OCI-LY1 (cell line): ENCODE measurements around the gene PRDX1.

Experiments
- H2AFZ ChIP-seq: fragments of 200-600 bp; sonication (generic), shearing (Covaris generic); 2 replicates; pipeline ENCODE4 v1.6.0; 2014; ENCODE audit warnings: antibody characterized with exemption, mild to moderate bottlenecking, low read length
- H3F3A ChIP-seq: fragments of 200-600 bp; sonication (generic), shearing (Covaris generic); 2 replicates; pipeline ENCODE4 v1.6.0; 2014; ENCODE audit warnings: mild to moderate bottlenecking, antibody characterized with exemption, low read length, moderate library complexity; ENCODE audit not compliant: insufficient read depth
- H3K27ac ChIP-seq: fragments of 200-600 bp; sonication (generic); 2 replicates; pipeline ENCODE4 v1.5.1; 2014; ENCODE audit warnings: low read length, mixed run types, mild to moderate bottlenecking, low read depth; ENCODE audit not compliant: poor library complexity, severe bottlenecking
- H3K27me3 ChIP-seq: fragments of 200-600 bp; sonication (generic); 2 replicates; pipeline ENCODE4 v1.6.0; 2014; ENCODE audit warnings: antibody characterized with exemption, mild to moderate bottlenecking, low read length, moderate library complexity; ENCODE audit not compliant: insufficient read depth
- H3K36me3 ChIP-seq: fragments of 200-600 bp; sonication (generic); 2 replicates; pipeline ENCODE4 v1.6.1; 2014; ENCODE audit warnings: mild to moderate bottlenecking, antibody characterized with exemption, low read length, moderate library complexity, mixed read lengths; ENCODE audit not compliant: insufficient read depth
- H3K4me1 ChIP-seq: fragments of 200-600 bp; sonication (generic); 2 replicates; pipeline ENCODE4 v1.5.1; 2014; ENCODE audit warnings: mild to moderate bottlenecking, low read length, moderate library complexity; ENCODE audit not compliant: insufficient read depth, severe bottlenecking
- H3K4me2 ChIP-seq: fragments of 200-600 bp; sonication (generic), shearing (Covaris generic); 2 replicates; pipeline ENCODE4 v1.6.1; 2014; ENCODE audit warnings: low read length
- H3K4me3 ChIP-seq: fragments of 200-600 bp; sonication (generic); 2 replicates; pipeline ENCODE4 v1.5.1; 2014; ENCODE audit warnings: low read length, low read depth, mild to moderate bottlenecking, mixed read lengths; ENCODE audit not compliant: poor library complexity, severe bottlenecking
- H3K79me2 ChIP-seq: fragments of 200-600 bp; shearing (Covaris generic); 2 replicates; pipeline ENCODE4 v1.6.1; 2016; ENCODE audit warnings: mixed run types, low read length, mixed read lengths; ENCODE audit not compliant: insufficient read depth
- H3K9ac ChIP-seq: fragments of 200-600 bp; sonication (generic), shearing (Covaris generic); 2 replicates; pipeline ENCODE4 v1.6.1; 2014; ENCODE audit warnings: mild to moderate bottlenecking, low read length, mixed read lengths
- H3K9me2 ChIP-seq: fragments of 200-600 bp; sonication (generic), shearing (Covaris generic); 2 replicates; pipeline ENCODE4 v1.6.1; 2014; ENCODE audit warnings: low read depth, mild to moderate bottlenecking, low read length, mixed read lengths
- H3K9me3 ChIP-seq: fragments of 200-600 bp; shearing (Covaris generic); 2 replicates; pipeline ENCODE4 v1.6.1; 2014; ENCODE audit warnings: low read length, mixed read lengths
- H4K20me1 ChIP-seq: fragments of 200-600 bp; sonication (generic), shearing (Covaris generic); 2 replicates; pipeline ENCODE4 v1.6.0; 2016; ENCODE audit warnings: mild to moderate bottlenecking, low read length; ENCODE audit not compliant: insufficient read depth
- EZH2 ChIP-seq: fragments of 200-600 bp; sonication (generic), shearing (Covaris generic); IDR thresholded peaks from 2 replicates; pipeline ENCODE4 v1.8.0; 2017; ENCODE audit warnings: borderline replicate concordance, mixed run types, mild to moderate bottlenecking, antibody characterized with exemption, low read length, moderate library complexity, mixed read lengths
- TF ChIP-seq, protein P1 (sequence below): fragments of 200-600 bp; sonication (generic), shearing (Covaris generic); IDR thresholded peaks from 2 replicates; pipeline ENCODE4 v1.5.1; 2017; ENCODE audit warnings: mild to moderate bottlenecking, antibody characterized with exemption, low read length, moderate library complexity, mixed read lengths

The PRDX1 gene

DNA sequence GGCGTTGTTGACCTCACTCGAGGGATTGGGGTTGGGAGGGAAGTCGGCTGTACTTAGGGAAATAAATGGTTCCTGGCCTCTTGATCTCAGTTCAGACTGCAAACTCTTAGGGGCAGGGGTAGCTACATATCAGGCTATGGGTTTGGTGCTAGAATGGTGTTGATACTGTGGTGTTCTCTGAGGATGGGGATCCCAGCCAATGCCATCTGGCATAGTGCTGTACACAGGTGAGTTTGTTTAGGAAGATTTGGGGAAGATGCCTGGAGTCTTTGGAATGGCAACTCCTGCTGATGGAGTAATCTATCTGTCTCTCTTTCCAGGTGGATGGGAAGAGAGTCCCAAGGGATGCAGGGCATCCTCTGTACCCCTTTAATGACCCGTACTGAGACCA is 47.9 kb upstream of the PRDX1 start:
- no peak for TF ChIP-seq EZH2
- TF ChIP-seq, protein P1, sequence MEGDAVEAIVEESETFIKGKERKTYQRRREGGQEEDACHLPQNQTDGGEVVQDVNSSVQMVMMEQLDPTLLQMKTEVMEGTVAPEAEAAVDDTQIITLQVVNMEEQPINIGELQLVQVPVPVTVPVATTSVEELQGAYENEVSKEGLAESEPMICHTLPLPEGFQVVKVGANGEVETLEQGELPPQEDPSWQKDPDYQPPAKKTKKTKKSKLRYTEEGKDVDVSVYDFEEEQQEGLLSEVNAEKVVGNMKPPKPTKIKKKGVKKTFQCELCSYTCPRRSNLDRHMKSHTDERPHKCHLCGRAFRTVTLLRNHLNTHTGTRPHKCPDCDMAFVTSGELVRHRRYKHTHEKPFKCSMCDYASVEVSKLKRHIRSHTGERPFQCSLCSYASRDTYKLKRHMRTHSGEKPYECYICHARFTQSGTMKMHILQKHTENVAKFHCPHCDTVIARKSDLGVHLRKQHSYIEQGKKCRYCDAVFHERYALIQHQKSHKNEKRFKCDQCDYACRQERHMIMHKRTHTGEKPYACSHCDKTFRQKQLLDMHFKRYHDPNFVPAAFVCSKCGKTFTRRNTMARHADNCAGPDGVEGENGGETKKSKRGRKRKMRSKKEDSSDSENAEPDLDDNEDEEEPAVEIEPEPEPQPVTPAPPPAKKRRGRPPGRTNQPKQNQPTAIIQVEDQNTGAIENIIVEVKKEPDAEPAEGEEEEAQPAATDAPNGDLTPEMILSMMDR = no peak
- no peaks in the 10 kb centered on the region for H3K79me2 ChIP-seq
- H3K9ac ChIP-seq = no peak overlapping the region
- no peaks in the 10 kb centered on the region for H3F3A ChIP-seq
- no peak overlapping the region for H3K4me3 ChIP-seq
- no peak overlapping the region for H3K4me2 ChIP-seq
- no peaks in the 10 kb centered on the region for H3K27me3 ChIP-seq
- no peaks in the 10 kb centered on the region for H4K20me1 ChIP-seq
- H3K27ac ChIP-seq = no peak overlapping the region
- no peak overlapping the region for H2AFZ ChIP-seq
- no peaks in the 10 kb centered on the region for H3K9me3 ChIP-seq
- no peaks in the 10 kb centered on the region for H3K9me2 ChIP-seq
- peaks cover 62% of the 10 kb centered on the region for H3K36me3 ChIP-seq
- H3K4me1 ChIP-seq = no peaks in the 10 kb centered on the region

- Histone ChIP-seq H4K20me1 (no peaks in the 10 kb centered on the region), H3K27me3 (no peaks in the 10 kb centered on the region), H3K4me3 (no peak overlapping the region), H3K36me3 (peaks cover 70% of the 10 kb centered on the region), H3F3A (no peaks in the 10 kb centered on the region), H2AFZ (no peak overlapping the region), H3K27ac (no peak overlapping the region), H3K9me3 (no peaks in the 10 kb centered on the region), H3K79me2 (no peaks in the 10 kb centered on the region), H3K9ac (no peak overlapping the region), H3K4me2 (no peak overlapping the region), H3K4me1 (no peaks in the 10 kb centered on the region), H3K9me2 (no peaks in the 10 kb centered on the region)
- TF ChIP-seq, protein P1 = no peak
- no peak for TF ChIP-seq EZH2
These were observed 46.7 kb upstream of the PRDX1 start for GRCh38 chr1:45568421-45568820.

DNA sequence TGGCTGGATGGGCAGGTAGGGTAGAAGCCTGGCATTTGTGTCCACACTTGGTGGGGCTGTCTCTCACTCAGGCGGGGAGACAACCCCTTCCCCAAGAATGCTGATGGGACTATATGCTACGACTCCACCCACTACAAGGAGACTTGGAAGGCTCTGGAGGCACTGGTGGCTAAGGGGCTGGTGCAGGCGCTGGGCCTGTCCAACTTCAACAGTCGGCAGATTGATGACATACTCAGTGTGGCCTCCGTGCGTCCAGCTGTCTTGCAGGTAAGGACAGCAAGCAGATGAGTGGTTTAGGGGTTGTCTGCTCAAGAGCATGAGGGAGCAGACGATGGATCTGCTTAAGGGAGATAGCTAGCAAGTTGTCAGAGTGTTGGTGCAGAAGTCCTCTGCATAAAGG is 46.2 kb upstream of the PRDX1 start:
- TF ChIP-seq EZH2 = no peak
- TF ChIP-seq, protein P1 = no peak
- Histone ChIP-seq H3K9ac (no peak overlapping the region), H3K4me2 (no peak overlapping the region), H3K4me3 (no peak overlapping the region), H3K9me2 (no peaks in the 10 kb centered on the region), H3F3A (no peaks in the 10 kb centered on the region), H3K4me1 (no peaks in the 10 kb centered on the region), H3K27ac (no peak overlapping the region), H2AFZ (no peak overlapping the region), H3K36me3 (peaks cover 71% of the 10 kb centered on the region), H3K79me2 (no peaks in the 10 kb centered on the region), H3K27me3 (no peaks in the 10 kb centered on the region), H4K20me1 (no peaks in the 10 kb centered on the region), H3K9me3 (no peaks in the 10 kb centered on the region)
